Measurements from ENCODE around the gene LDLRAD3.

The LDLRAD3 gene

GRCh38 chr11:36251823-36252222 is 308.0 kb downstream of the LDLRAD3 start:
- DNase-seq = no peak

DNA sequence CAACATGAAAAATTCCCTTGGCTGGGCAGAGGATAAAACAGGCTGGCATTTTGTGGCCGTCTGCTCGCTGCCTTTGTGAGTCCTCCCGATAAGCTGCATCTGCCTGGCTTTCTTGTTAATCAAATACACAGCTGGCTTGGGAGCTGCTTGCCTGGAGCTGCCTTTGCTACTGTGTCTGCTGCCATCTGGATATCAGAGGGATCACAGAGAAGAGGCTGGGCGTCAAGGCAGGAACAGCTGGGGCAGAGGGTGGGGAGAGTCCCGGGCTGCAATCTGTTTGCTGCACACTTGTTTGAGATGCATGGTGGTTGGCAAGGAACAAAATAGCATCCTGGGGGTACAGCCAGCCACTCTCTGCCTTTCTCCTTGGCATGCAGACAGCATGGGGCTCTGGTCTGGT is 309.4 kb downstream of the LDLRAD3 start:
- DNase-seq = no peak

DNA sequence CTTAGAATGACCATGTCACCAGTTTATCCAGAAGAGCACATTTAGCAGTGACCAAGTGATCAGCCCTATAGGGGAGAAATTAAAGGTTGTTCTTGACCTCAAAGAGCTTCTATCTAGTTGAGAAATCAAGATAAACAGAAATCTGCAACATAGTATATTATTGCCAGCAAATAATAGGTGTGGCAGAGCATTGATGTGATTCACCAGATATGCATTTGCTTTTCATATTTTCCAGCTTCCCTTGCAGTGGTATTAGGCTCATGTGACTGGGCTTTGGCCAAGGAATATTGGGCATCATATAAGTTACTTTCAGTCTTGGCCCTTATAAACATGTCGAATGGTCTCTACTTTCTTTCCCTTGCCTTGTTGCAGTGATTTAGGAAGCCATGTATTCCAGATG is 310.9 kb downstream of the LDLRAD3 start:
- no peak for DNase-seq

DNA sequence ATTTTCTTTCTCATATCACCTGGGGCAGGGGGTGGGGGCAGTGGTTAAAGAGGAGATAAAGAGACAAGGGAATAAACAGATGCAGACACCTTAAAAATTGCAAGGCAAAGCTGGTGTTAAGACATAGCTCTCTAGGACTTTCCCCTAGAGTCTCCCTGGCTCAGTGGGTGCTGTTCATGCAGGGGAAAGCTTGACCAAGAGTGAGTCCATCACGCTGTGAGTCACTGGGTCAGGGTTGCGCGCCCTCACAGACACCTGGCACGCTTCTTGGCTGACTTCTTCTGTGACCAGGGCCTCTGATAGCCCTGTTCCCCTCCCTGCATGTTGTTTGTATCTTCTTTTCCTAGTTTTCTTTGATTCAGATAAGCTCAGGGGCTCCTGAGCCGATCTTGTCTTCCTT is 313.5 kb downstream of the LDLRAD3 start:
- no peak for DNase-seq

GRCh38 chr11:36258730-36259360 is 315.0 kb downstream of the LDLRAD3 start:
- DNase-seq = no peak

DNA sequence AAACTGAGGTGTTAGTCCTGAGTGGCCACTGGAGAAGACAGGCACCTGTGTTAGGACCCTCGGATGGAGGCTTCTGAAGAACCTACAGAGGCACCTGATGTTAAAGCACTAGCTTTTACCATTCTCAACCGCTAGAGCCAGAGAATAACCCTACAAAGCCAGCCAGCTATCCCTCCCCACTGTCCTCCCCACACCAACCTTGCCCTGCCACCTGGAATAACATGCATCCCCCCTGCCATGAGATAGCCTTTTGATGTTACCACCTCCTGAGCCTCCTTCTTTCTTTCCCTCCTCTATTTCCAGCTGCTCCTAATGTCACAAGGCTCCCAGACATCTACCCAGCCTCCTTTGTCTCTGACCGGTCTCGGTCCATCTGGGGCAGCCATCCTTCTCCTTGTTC is 317.2 kb downstream of the LDLRAD3 start:
- no peak for DNase-seq

DNA sequence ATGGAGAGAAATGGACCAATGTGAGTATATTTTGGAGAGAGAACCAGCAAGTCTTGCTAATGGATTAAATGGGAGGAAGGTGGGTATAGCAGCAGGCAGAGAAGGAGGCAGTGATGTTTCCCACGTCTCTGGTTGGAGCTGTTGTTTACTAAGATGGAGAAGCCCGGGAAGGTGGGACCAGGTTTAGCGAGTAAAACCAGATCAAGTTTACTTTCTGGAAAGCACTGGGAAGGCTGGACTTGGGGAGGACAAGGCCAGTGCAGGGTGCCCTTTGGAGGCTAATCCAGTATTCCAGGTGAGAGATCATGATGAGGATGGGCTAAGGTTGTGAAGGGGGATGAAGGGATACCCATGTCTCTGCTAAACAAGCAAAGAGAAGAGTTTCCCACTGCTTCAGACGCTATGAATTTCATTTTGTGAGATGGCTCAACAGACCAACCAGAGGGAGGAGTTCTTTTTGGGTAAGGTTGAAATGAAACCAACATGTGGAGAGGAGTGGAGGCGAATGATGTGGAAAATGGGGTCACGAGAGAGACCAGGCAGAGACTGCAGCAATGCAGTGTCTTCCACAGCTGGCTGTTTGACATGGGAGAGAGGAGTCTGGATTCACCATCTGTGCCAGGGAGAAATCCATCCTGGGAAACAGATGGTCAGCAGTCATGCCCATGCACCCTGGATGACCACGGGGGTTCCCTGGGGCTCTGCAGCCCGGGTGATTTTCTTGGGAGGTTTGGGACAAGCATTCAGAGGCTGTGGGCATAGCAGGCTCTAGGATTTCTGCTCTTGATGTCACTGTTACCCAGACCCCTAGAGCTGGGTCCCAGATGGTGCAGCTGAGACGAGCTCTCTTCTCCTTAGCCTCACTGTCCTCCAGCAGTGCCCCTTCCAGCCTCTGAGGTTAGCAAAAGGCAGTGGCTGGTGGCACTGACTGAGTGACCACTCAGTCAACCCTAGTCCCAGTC is 320.4 kb downstream of the LDLRAD3 start:
- no peak for DNase-seq

- DNase-seq = no peak
Measured at GRCh38 chr11:36264973-36265344, 321.1 kb downstream of the LDLRAD3 start.

GRCh38 chr11:36265793-36266628 is 322.1 kb downstream of the LDLRAD3 start:
- DNase-seq = peak; percentile 37

DNA sequence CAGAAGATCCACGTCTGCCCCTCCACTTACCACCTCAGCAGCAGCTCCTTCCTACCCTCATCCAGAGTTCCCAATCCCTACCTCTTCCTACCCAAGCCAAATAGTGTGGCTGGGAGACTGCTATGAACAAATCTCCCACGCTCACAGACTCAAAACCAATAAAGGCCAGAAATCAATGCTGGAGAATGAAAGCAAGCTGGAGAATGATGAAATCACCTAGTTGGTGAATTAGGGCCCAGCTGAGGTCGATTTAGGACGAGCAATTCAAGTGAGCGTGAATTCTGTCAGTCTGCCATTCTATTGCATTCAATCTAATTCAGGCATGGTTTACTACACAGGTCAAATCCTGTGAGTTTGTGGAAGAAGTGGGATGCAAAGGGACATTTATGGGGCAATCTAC is 322.9 kb downstream of the LDLRAD3 start:
- DNase-seq = no peak

DNA sequence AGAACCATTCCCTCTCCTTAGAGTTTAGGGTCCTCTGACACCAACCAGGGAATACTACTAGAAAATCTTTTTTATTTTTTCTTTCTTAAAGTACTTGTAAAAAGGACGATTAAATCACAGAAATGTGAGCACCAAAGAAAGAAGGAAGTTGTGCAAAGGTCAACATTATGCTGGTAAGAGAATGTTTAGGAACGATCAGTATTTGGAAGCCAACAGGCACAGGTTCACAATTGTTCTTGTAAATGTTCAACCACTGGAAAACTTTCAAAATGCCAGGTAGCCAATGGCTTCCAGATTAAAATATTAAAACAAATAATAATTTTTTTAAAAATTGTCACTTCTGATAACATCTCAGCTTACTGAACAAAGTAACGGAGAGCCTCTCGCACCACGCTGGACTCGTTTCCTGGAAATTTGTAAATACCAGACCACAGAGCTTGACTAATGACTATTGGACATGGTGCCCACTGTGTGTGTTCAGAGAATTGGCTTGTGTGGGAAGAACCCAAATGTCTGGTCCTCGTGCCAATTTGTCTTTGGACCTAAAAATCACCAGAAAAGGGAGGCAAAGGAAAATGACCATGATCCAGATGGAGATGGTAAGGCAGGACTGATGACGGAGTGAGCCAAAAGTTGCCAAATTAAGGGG is 324.6 kb downstream of the LDLRAD3 start:
- no peak for DNase-seq

GRCh38 chr11:36270701-36271100 is 326.8 kb downstream of the LDLRAD3 start:
- no peak for DNase-seq

- DNase-seq = no peak
Measured at GRCh38 chr11:36271794-36272407, 328.0 kb downstream of the LDLRAD3 start.

- no peak for DNase-seq
Measured at GRCh38 chr11:36273110-36273509, 329.2 kb downstream of the LDLRAD3 start.

- DNase-seq = no peak
Measured at GRCh38 chr11:36274414-36274813, 330.6 kb downstream of the LDLRAD3 start.

DNA sequence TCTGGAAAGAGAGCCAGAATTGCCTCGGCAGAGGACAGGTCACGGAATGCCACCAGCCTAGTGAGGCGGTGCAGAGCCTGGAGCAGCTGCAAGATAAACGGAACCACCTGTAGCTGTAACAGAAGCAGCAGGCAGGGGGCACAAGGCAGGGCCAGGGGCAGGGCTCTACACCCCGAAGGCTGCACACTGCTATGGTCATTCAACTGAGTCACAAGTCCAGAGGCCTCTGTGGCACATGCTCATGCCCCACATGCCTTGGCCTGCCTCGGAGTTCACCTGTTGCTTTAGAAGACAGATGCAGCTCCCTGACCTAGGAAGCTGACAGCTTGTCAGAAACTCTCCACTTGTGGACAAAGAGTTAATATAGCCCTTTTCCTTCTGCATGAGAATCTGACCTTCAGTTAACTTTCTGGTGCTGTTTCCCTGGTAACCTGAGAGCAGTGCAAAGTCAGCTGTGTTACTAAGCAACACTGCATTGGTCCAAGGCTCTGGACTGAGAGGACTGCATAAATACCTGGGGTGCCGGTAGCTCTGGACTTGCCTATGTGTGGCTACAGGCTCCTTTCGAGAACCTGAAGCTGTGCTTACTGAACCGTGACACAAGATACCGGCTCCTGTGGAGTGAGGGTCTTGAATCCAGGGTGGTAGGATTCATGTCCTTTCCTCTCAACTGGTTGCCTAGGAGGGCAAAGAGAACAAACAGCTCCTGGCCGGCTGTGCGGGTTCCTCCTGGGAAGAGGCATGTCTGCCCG is 334.8 kb downstream of the LDLRAD3 start:
- DNase-seq = no peak

GRCh38 chr11:36280531-36280930 is 336.7 kb downstream of the LDLRAD3 start:
- no peak for DNase-seq

All from CD4-positive, alpha-beta T cell treated with Interleukin-4 for 1 hour (primary cell).